DND-41 (cell line): ENCODE data around the gene SLC49A4.

Experiments used
- ATAC-seq: fragments of 200-7000 bp; cut with Tn5 transposase; 3 replicates; pipeline ENCODE4 v1.9.1; 2021; ENCODE audit warnings: low read depth; ENCODE audit not compliant: insufficient read depth
- DNase-seq: peaks from one replicate; pipeline ENCODE4 v3.0.0-alpha.2; 2020
- H2AFZ ChIP-seq: 2 replicates; pipeline ENCODE4 v1.6.0; 2012; ENCODE audit warnings: low read depth, low read length
- H3K27ac ChIP-seq: 2 replicates; pipeline ENCODE4 v1.5.1; 2012; ENCODE audit warnings: low read length, inconsistent platforms
- H3K27me3 ChIP-seq: fragments of 200-600 bp; sonication (generic); 2 replicates; pipeline ENCODE4 v1.6.0; 2012; ENCODE audit warnings: low read length, mild to moderate bottlenecking, inconsistent platforms; ENCODE audit not compliant: insufficient read depth, poor library complexity
- H3K36me3 ChIP-seq: 2 replicates; pipeline ENCODE4 v1.5.1; 2012; ENCODE audit warnings: low read length, inconsistent platforms; ENCODE audit not compliant: insufficient read depth
- H3K4me1 ChIP-seq: 2 replicates; pipeline ENCODE4 v1.5.1; 2012; ENCODE audit warnings: mild to moderate bottlenecking, low read length; ENCODE audit not compliant: insufficient read depth
- H3K4me2 ChIP-seq: 2 replicates; pipeline ENCODE4 v1.6.0; 2012; ENCODE audit warnings: mild to moderate bottlenecking, moderate library complexity, low read length, inconsistent platforms; ENCODE audit not compliant: insufficient read depth
- H3K4me3 ChIP-seq, 2 experiments: fragments of 200-600 bp in 1 of 2; shearing (Covaris generic) in 1 of 2; 2 replicates each; pipeline ENCODE4 v1.5.1; 2012 to 2016; ENCODE audit warnings: inconsistent platforms in 2 of 2, low read length in 2 of 2, mild to moderate bottlenecking in 2 of 2, low read depth in 1 of 2, moderate library complexity in 1 of 2
- H3K79me2 ChIP-seq: 2 replicates; pipeline ENCODE4 v1.6.0; 2012; ENCODE audit warnings: low read length, inconsistent platforms; ENCODE audit not compliant: insufficient read depth
- H3K9ac ChIP-seq: 2 replicates; pipeline ENCODE4 v1.6.0; 2012; ENCODE audit warnings: low read depth, mild to moderate bottlenecking, inconsistent platforms, low read length, moderate library complexity
- H3K9me3 ChIP-seq: 2 replicates; pipeline ENCODE4 v1.5.1; 2012; ENCODE audit warnings: low read length, moderate library complexity, mild to moderate bottlenecking, inconsistent platforms; ENCODE audit not compliant: insufficient read depth, severe bottlenecking
- H4K20me1 ChIP-seq: 2 replicates; pipeline ENCODE4 v1.6.0; 2012; ENCODE audit warnings: low read length; ENCODE audit not compliant: insufficient read depth
- EZH2 ChIP-seq: IDR thresholded peaks from 3 replicates; pipeline ENCODE4 v1.6.1; 2012; ENCODE audit warnings: borderline replicate concordance, low read depth, mild to moderate bottlenecking, moderate library complexity, low read length, inconsistent platforms; ENCODE audit not compliant: severe bottlenecking
- TF ChIP-seq, protein P1 (sequence below): IDR thresholded peaks from 2 replicates; pipeline ENCODE4 v1.5.1; 2012; ENCODE audit warnings: borderline replicate concordance, low read length, moderate library complexity, mild to moderate bottlenecking; ENCODE audit not compliant: poor library complexity, severe bottlenecking; ENCODE audit errors: extremely low read depth

Gene SLC49A4

GRCh38 chr3:122882361-122882947 is 87.6 kb downstream of the SLC49A4 start:
- no peaks in the 10 kb centered on the region for H3K9me3 ChIP-seq
- H2AFZ ChIP-seq: no peak overlapping the region
- H3K27ac ChIP-seq: no peak overlapping the region
- H3K4me1 ChIP-seq: no peaks in the 10 kb centered on the region
- no peaks in the 10 kb centered on the region for H4K20me1 ChIP-seq
- no peaks in the 10 kb centered on the region for H3K27me3 ChIP-seq
- no peak overlapping the region for H3K4me3 ChIP-seq
- no peak for DNase-seq
- no peak overlapping the region for H3K9ac ChIP-seq
- H3K4me2 ChIP-seq: no peak overlapping the region
- ATAC-seq: no peak
- TF ChIP-seq, protein P1, sequence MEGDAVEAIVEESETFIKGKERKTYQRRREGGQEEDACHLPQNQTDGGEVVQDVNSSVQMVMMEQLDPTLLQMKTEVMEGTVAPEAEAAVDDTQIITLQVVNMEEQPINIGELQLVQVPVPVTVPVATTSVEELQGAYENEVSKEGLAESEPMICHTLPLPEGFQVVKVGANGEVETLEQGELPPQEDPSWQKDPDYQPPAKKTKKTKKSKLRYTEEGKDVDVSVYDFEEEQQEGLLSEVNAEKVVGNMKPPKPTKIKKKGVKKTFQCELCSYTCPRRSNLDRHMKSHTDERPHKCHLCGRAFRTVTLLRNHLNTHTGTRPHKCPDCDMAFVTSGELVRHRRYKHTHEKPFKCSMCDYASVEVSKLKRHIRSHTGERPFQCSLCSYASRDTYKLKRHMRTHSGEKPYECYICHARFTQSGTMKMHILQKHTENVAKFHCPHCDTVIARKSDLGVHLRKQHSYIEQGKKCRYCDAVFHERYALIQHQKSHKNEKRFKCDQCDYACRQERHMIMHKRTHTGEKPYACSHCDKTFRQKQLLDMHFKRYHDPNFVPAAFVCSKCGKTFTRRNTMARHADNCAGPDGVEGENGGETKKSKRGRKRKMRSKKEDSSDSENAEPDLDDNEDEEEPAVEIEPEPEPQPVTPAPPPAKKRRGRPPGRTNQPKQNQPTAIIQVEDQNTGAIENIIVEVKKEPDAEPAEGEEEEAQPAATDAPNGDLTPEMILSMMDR: no peak
- no peak for TF ChIP-seq EZH2
- no peaks in the 10 kb centered on the region for H3K79me2 ChIP-seq
- peaks cover 7% of the 10 kb centered on the region; the same call in 1 of the 2 replicates for H3K36me3 ChIP-seq

DNA sequence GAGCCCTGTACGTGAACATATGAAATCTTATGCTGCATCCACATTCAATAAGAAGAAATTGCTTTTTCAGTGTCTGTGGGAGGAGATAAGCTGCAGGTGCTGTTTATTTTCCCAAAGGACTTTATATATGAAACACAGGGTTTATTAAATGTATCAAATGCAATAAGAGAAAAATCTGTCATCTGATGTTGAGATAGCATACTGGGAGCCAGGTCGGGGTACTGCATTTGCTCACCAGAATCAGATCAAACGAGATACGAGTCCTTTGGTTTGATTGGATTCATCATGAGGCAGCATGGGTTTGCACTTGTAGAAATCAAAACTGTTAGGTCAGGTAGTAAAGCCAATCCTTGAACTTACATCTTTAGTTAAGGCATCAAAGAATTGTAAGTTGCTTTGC is 91.4 kb downstream of the SLC49A4 start:
- DNase-seq: no peak
- H3K27ac ChIP-seq: no peak overlapping the region
- H3K9me3 ChIP-seq: no peaks in the 10 kb centered on the region
- no peak for TF ChIP-seq EZH2
- TF ChIP-seq, protein P1: no peak
- no peaks in the 10 kb centered on the region for H3K79me2 ChIP-seq
- H4K20me1 ChIP-seq: no peaks in the 10 kb centered on the region
- no peaks in the 10 kb centered on the region; the same call in 1 of the 2 replicates for H3K36me3 ChIP-seq
- H3K27me3 ChIP-seq: no peaks in the 10 kb centered on the region
- no peak overlapping the region for H2AFZ ChIP-seq
- H3K9ac ChIP-seq: no peak overlapping the region
- peaks cover 14% of the 10 kb centered on the region for H3K4me1 ChIP-seq
- H3K4me2 ChIP-seq: no peak overlapping the region
- H3K4me3 ChIP-seq: no peak overlapping the region
- no peak for ATAC-seq

GRCh38 chr3:122886946-122887345 is 92.1 kb downstream of the SLC49A4 start:
- Histone ChIP-seq H3K4me2 (no peak overlapping the region), H3K79me2 (no peaks in the 10 kb centered on the region), H3K4me1 (peaks cover 14% of the 10 kb centered on the region), H3K9ac (no peak overlapping the region), H3K9me3 (no peaks in the 10 kb centered on the region), H4K20me1 (no peaks in the 10 kb centered on the region), H3K36me3 (no peaks in the 10 kb centered on the region), H3K4me3 (no peak overlapping the region), H3K27me3 (no peaks in the 10 kb centered on the region), H2AFZ (no peak overlapping the region), H3K27ac (no peak overlapping the region)
- ATAC-seq: no peak
- DNase-seq: no peak
- no peak for TF ChIP-seq EZH2
- TF ChIP-seq, protein P1: no peak
